Hypothalamus (tissue), 51 donors: ENCODE data around the gene FAM3A.
A peak's percentile ranks its signal among the peaks of the same experiment; 100 is the strongest.

Source experiments
- DNase-seq, 51 donors: peaks; one replicate each; lab custom pipeline; 2025; lab: John Stamatoyannopoulos, UW

The FAM3A gene

DNA sequence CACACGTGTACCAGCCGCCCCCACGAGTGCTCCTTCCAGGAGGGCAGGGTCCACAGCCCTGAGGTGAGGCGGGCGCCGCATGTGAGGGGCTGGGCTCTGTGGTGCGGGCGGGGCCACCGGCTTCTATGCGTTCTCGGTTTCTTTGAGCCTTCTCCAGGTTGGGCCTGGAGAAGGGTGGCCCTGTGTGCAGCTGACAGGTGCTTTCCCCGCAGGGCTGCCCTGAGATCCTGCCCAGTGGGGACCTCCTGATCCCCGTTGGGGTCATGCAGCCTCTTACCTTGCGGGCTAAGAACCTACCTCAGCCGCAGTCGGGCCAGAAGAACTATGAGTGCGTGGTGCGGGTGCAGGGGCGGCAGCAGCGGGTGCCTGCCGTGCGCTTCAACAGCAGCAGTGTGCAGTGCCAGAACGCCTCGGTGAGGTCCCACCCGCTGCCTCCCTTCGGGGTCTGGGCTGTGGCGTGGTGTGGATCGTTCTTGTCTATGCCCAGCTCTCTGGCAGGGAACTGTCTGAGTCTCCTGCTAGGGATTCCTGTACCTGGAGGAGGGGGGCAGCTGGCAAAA is 51.1 kb downstream of the FAM3A start:
- no peak for DNase-seq

- DNase-seq: no peak
Observed at GRCh38 chrX:154463611-154464220, 52.3 kb downstream of the FAM3A start.

DNA sequence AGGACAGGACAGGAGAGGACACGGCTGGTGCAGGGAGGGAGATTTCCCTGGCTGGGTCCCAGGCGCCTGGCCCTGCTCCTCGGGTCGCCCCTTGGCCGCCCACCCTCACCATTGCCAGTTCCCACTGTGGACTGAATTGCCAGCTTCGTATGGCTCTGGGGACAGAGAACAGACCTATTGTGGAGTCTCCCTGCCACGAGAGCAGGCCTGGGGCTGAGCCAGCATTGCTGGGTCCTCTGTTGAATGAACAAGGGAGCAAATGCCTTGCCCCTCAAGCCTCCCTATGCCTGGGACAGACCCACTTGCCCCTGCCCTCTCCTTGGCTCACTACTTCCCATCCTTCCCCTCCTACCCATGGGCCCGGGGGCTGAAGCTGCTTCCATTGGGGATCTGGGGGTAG is 53.6 kb downstream of the FAM3A start:
- peak in 18 of 51 donors; percentile 9 to 51 (median 20) for DNase-seq

- peak in 2 of 51 donors; percentile 5 to 6 for DNase-seq
Observed at GRCh38 chrX:154460326-154460725, 55.7 kb downstream of the FAM3A start.

DNA sequence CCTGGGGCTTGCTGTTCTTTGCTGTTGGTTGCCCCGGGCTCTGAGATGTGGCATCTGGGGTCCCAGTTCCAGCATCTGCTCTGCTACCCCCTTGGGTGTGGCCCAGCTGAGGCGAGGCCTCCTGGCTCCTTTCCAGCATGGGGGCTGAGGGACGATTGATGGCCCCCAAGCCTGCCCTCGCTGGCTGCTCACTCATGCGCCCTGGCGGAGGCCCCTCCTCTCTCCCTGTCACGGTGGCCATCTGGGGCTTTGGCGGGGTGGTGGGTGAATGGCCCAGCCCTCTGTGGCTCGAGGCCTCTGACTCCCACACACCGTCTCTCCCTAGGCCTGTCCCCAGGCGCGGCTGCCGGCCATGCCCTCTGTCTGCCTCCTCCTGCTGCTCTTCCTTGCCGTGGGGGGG is 56.2 kb downstream of the FAM3A start:
- DNase-seq: peak in 2 of 51 donors; percentile 6 to 7

- peak in 16 of 51 donors; percentile 2 to 30 (median 12) for DNase-seq
Observed at GRCh38 chrX:154458954-154459778, 56.9 kb downstream of the FAM3A start.

DNA sequence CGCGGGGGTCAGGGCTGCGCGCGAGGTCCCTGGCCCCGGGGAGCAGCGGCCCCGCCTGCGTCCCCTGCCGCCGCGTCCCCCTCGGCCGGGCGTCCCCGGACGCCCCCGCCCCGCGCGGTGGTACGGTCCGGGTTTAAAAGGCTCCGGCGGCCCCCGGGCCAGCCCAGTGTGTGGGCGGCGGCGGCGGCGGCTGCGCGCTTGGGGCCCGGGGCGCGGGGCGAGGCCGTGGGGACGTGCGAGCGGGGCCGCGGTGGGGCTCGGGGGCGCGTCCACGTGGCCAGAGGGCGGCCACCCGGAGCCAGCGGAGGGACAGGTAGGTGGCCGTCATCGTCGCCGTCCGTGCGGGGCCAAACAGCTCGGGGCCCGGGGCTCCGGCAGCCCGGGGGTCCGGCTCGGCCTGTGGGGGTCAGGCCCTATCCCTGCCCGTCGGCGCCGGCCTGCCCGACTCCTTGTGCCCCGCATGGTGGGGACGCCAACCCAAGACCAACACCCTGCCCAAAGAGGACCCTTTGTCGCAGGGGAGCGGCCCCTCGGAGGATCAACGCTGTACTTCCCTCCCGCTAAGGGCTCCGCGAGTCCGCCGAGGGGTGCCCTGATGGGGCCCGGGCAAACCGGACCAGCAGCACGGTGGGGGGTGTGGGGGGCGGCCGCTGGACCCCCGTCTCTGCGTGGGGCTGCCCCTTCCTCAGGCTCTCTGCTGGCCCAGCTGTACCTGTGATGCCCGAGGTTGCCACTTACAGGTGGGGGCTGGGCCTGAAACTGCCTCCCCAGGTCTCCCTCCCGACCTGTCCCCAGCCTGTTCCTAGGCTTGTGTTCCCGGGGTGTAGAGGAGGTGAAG is 57.7 kb downstream of the FAM3A start, which contains the start of gene PLXNA3:
TSS of gene PLXNA3 (plus strand) at position 166 of the 838 bp plus-strand sequence. CDS start 1,903 bp downstream, outside the sequence.
- DNase-seq: peak in 33 of 51 donors; percentile 1 to 68 (median 21)

DNA sequence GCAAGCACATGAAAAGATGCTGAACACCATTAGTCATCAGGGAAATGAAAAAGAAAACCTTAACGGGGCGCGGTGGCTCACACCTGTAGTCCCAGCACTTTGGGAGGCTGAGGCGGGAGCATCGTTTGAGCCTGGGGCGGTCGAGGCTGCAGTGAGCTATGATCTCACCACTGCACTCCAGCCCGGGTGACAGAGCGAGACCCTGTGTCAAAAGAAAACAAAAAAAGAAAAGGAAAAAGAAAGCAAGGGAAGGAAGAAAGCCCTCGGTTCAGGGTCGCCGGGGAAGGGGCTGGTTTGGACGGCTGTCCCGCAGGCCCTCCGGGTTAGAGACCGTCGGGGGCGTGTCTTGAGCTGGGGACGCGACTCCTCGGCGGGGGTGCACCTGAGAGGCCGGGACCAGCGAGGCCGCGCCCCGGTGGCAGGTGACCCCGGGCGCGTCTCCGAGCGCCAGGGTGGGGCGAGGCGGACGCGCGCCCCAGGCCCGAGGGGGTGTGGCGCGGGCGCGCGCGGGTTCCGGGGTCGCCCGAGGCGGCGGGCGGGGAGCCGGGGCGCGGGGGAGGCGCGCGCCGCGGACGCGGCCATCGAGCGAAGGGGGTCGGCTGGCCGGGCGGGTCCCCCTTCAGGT is 58.4 kb downstream of the FAM3A start:
- DNase-seq: peak in 15 of 51 donors; percentile 10 to 66 (median 31)
